ENCODE results near the gene SYT17. TPM values are rescaled to one million over a fixed set of nuclear protein-coding genes. Genes with fewer than 3 reads are reported as not detected.

Gene SYT17
- polyA plus RNA-seq, 2 donors, result 3.5 to 6.2 TPM

- H3K36me3 ChIP-seq (ENCODE audit: control insufficient read depth in 2 of 2, insufficient read depth in 2 of 2, low read length in 1 of 2), result peaks cover 0 to 3% of the 10 kb centered on the region in 2 donors
- no peak overlapping the region for H3K27ac ChIP-seq (ENCODE audit: low read depth in 2 of 2, low read length in 1 of 2)
- H3K4me1 ChIP-seq (ENCODE audit: control insufficient read depth in 2 of 2, insufficient read depth in 2 of 2, low read length in 1 of 2), result no peaks in the 10 kb centered on the region
- H3K4me3 ChIP-seq (ENCODE audit: low read depth in 1 of 2, low read length in 2 of 2), result no peak overlapping the region
- H3K9me3 ChIP-seq (ENCODE audit: control insufficient read depth in 2 of 2, insufficient read depth in 1 of 2, low read depth in 1 of 2, low read length in 1 of 2), result no peaks in the 10 kb centered on the region
- 59 to 69% methylated on average over 8 of the region's 8 CpGs for WGBS, 2 donors
- H3K27me3 ChIP-seq (ENCODE audit: control insufficient read depth in 1 of 2, insufficient read depth in 2 of 2, low read length in 2 of 2), result no peaks in the 10 kb centered on the region
These were observed 55.5 kb downstream of the SYT17 start for GRCh38 chr16:19223235-19224170.

GRCh38 chr16:19225651-19226050 is 57.6 kb downstream of the SYT17 start:
- Histone ChIP-seq H3K4me1 (ENCODE audit: control insufficient read depth in 2 of 2, insufficient read depth in 2 of 2, low read length in 1 of 2) (no peaks in the 10 kb centered on the region), H3K27me3 (ENCODE audit: control insufficient read depth in 1 of 2, insufficient read depth in 2 of 2, low read length in 2 of 2) (no peaks in the 10 kb centered on the region), H3K4me3 (ENCODE audit: low read depth in 1 of 2, low read length in 2 of 2) (no peak overlapping the region), H3K36me3 (ENCODE audit: control insufficient read depth in 2 of 2, insufficient read depth in 2 of 2, low read length in 1 of 2) (peaks cover 0 to 3% of the 10 kb centered on the region in 2 donors), H3K27ac (ENCODE audit: low read depth in 2 of 2, low read length in 1 of 2) (no peak overlapping the region), H3K9me3 (ENCODE audit: control insufficient read depth in 2 of 2, insufficient read depth in 1 of 2, low read depth in 1 of 2, low read length in 1 of 2) (no peaks in the 10 kb centered on the region)

- Histone ChIP-seq H3K36me3 (ENCODE audit: control insufficient read depth in 2 of 2, insufficient read depth in 2 of 2, low read length in 1 of 2) (peaks cover 0 to 3% of the 10 kb centered on the region in 2 donors), H3K27me3 (ENCODE audit: control insufficient read depth in 1 of 2, insufficient read depth in 2 of 2, low read length in 2 of 2) (no peaks in the 10 kb centered on the region), H3K4me1 (ENCODE audit: control insufficient read depth in 2 of 2, insufficient read depth in 2 of 2, low read length in 1 of 2) (no peaks in the 10 kb centered on the region), H3K27ac (ENCODE audit: low read depth in 2 of 2, low read length in 1 of 2) (no peak overlapping the region), H3K4me3 (ENCODE audit: low read depth in 1 of 2, low read length in 2 of 2) (no peak overlapping the region), H3K9me3 (ENCODE audit: control insufficient read depth in 2 of 2, insufficient read depth in 1 of 2, low read depth in 1 of 2, low read length in 1 of 2) (no peaks in the 10 kb centered on the region)
- WGBS, 2 donors, result 35 to 46% methylated on average over 2 of the region's 2 CpGs
These were observed 59.6 kb downstream of the SYT17 start for GRCh38 chr16:19227643-19228042.

GRCh38 chr16:19228052-19228451 is 60.0 kb downstream of the SYT17 start:
- Histone ChIP-seq H3K36me3 (ENCODE audit: control insufficient read depth in 2 of 2, insufficient read depth in 2 of 2, low read length in 1 of 2) (peaks cover 0 to 3% of the 10 kb centered on the region in 2 donors), H3K4me1 (ENCODE audit: control insufficient read depth in 2 of 2, insufficient read depth in 2 of 2, low read length in 1 of 2) (no peaks in the 10 kb centered on the region), H3K9me3 (ENCODE audit: control insufficient read depth in 2 of 2, insufficient read depth in 1 of 2, low read depth in 1 of 2, low read length in 1 of 2) (no peaks in the 10 kb centered on the region), H3K4me3 (ENCODE audit: low read depth in 1 of 2, low read length in 2 of 2) (no peak overlapping the region), H3K27me3 (ENCODE audit: control insufficient read depth in 1 of 2, insufficient read depth in 2 of 2, low read length in 2 of 2) (no peaks in the 10 kb centered on the region), H3K27ac (ENCODE audit: low read depth in 2 of 2, low read length in 1 of 2) (no peak overlapping the region)
- 57 to 58% methylated on average over 4 of the region's 4 CpGs for WGBS, 2 donors

- no peaks in the 10 kb centered on the region for H3K4me1 ChIP-seq (ENCODE audit: control insufficient read depth in 2 of 2, insufficient read depth in 2 of 2, low read length in 1 of 2)
- no peaks in the 10 kb centered on the region for H3K27me3 ChIP-seq (ENCODE audit: control insufficient read depth in 1 of 2, insufficient read depth in 2 of 2, low read length in 2 of 2)
- H3K9me3 ChIP-seq (ENCODE audit: control insufficient read depth in 2 of 2, insufficient read depth in 1 of 2, low read depth in 1 of 2, low read length in 1 of 2), result no peaks in the 10 kb centered on the region
- no peak overlapping the region for H3K27ac ChIP-seq (ENCODE audit: low read depth in 2 of 2, low read length in 1 of 2)
- no peak overlapping the region for H3K4me3 ChIP-seq (ENCODE audit: low read depth in 1 of 2, low read length in 2 of 2)
- peaks cover 0 to 3% of the 10 kb centered on the region in 2 donors for H3K36me3 ChIP-seq (ENCODE audit: control insufficient read depth in 2 of 2, insufficient read depth in 2 of 2, low read length in 1 of 2)
- WGBS, 2 donors, result 69 to 77% methylated on average over 3 of the region's 3 CpGs
These were observed 60.5 kb downstream of the SYT17 start for GRCh38 chr16:19228575-19228974.

- peaks cover 0 to under 1% of the 10 kb centered on the region in 2 donors for H3K36me3 ChIP-seq (ENCODE audit: control insufficient read depth in 2 of 2, insufficient read depth in 2 of 2, low read length in 1 of 2)
- no peaks in the 10 kb centered on the region for H3K9me3 ChIP-seq (ENCODE audit: control insufficient read depth in 2 of 2, insufficient read depth in 1 of 2, low read depth in 1 of 2, low read length in 1 of 2)
These were observed 62.5 kb downstream of the SYT17 start for GRCh38 chr16:19230575-19230974.

GRCh38 chr16:19231881-19232280 is 63.8 kb downstream of the SYT17 start:
- Histone ChIP-seq H3K36me3 (ENCODE audit: control insufficient read depth in 2 of 2, insufficient read depth in 2 of 2, low read length in 1 of 2) (no peaks in the 10 kb centered on the region), H3K9me3 (ENCODE audit: control insufficient read depth in 2 of 2, insufficient read depth in 1 of 2, low read depth in 1 of 2, low read length in 1 of 2) (no peaks in the 10 kb centered on the region), H3K4me1 (ENCODE audit: control insufficient read depth in 2 of 2, insufficient read depth in 2 of 2, low read length in 1 of 2) (no peaks in the 10 kb centered on the region), H3K27me3 (ENCODE audit: control insufficient read depth in 1 of 2, insufficient read depth in 2 of 2, low read length in 2 of 2) (no peaks in the 10 kb centered on the region), H3K4me3 (ENCODE audit: low read depth in 1 of 2, low read length in 2 of 2) (no peak overlapping the region), H3K27ac (ENCODE audit: low read depth in 2 of 2, low read length in 1 of 2) (no peak overlapping the region)
- 85 to 87% methylated on average over 8 of the region's 8 CpGs for WGBS, 2 donors

More at GRCh38 chr16:19230575-19230974, 62.5 kb downstream of the SYT17 start:
- Histone ChIP-seq H3K4me1 (ENCODE audit: control insufficient read depth in 2 of 2, insufficient read depth in 2 of 2, low read length in 1 of 2) (no peaks in the 10 kb centered on the region), H3K4me3 (ENCODE audit: low read depth in 1 of 2, low read length in 2 of 2) (no peak overlapping the region), H3K27me3 (ENCODE audit: control insufficient read depth in 1 of 2, insufficient read depth in 2 of 2, low read length in 2 of 2) (no peaks in the 10 kb centered on the region), H3K27ac (ENCODE audit: low read depth in 2 of 2, low read length in 1 of 2) (no peak overlapping the region)
- WGBS, 2 donors, result 78 to 89% methylated on average over 3 of the region's 3 CpGs

GRCh38 chr16:19232988-19233387 is 64.9 kb downstream of the SYT17 start:
- Histone ChIP-seq H3K9me3 (ENCODE audit: control insufficient read depth in 2 of 2, insufficient read depth in 1 of 2, low read depth in 1 of 2, low read length in 1 of 2) (no peaks in the 10 kb centered on the region), H3K4me1 (ENCODE audit: control insufficient read depth in 2 of 2, insufficient read depth in 2 of 2, low read length in 1 of 2) (no peaks in the 10 kb centered on the region), H3K27ac (ENCODE audit: low read depth in 2 of 2, low read length in 1 of 2) (no peak overlapping the region), H3K27me3 (ENCODE audit: control insufficient read depth in 1 of 2, insufficient read depth in 2 of 2, low read length in 2 of 2) (no peaks in the 10 kb centered on the region), H3K4me3 (ENCODE audit: low read depth in 1 of 2, low read length in 2 of 2) (no peak overlapping the region), H3K36me3 (ENCODE audit: control insufficient read depth in 2 of 2, insufficient read depth in 2 of 2, low read length in 1 of 2) (no peaks in the 10 kb centered on the region)
- 85 to 90% methylated on average over 5 of the region's 5 CpGs for WGBS, 2 donors

- Histone ChIP-seq H3K36me3 (ENCODE audit: control insufficient read depth in 2 of 2, insufficient read depth in 2 of 2, low read length in 1 of 2) (no peaks in the 10 kb centered on the region), H3K27ac (ENCODE audit: low read depth in 2 of 2, low read length in 1 of 2) (no peak overlapping the region), H3K27me3 (ENCODE audit: control insufficient read depth in 1 of 2, insufficient read depth in 2 of 2, low read length in 2 of 2) (no peaks in the 10 kb centered on the region), H3K4me3 (ENCODE audit: low read depth in 1 of 2, low read length in 2 of 2) (no peak overlapping the region), H3K4me1 (ENCODE audit: control insufficient read depth in 2 of 2, insufficient read depth in 2 of 2, low read length in 1 of 2) (peaks cover 0 to 3% of the 10 kb centered on the region in 2 donors), H3K9me3 (ENCODE audit: control insufficient read depth in 2 of 2, insufficient read depth in 1 of 2, low read depth in 1 of 2, low read length in 1 of 2) (peaks cover 0 to 2% of the 10 kb centered on the region in 2 donors)
- 86 to 91% methylated on average over 4 of the region's 4 CpGs for WGBS, 2 donors
These were observed 67.4 kb downstream of the SYT17 start for GRCh38 chr16:19235478-19235877.

- no peak overlapping the region for H3K4me3 ChIP-seq (ENCODE audit: low read depth in 1 of 2, low read length in 2 of 2)
- H3K27ac ChIP-seq (ENCODE audit: low read depth in 2 of 2, low read length in 1 of 2), result no peak overlapping the region
- H3K9me3 ChIP-seq (ENCODE audit: control insufficient read depth in 2 of 2, insufficient read depth in 1 of 2, low read depth in 1 of 2, low read length in 1 of 2), result peaks cover 0 to 2% of the 10 kb centered on the region in 2 donors
- H3K36me3 ChIP-seq (ENCODE audit: control insufficient read depth in 2 of 2, insufficient read depth in 2 of 2, low read length in 1 of 2), result no peaks in the 10 kb centered on the region
- H3K4me1 ChIP-seq (ENCODE audit: control insufficient read depth in 2 of 2, insufficient read depth in 2 of 2, low read length in 1 of 2), result peaks cover 0 to 3% of the 10 kb centered on the region in 2 donors
- 95 to 97% methylated on average over 4 of the region's 4 CpGs for WGBS, 2 donors
- H3K27me3 ChIP-seq (ENCODE audit: control insufficient read depth in 1 of 2, insufficient read depth in 2 of 2, low read length in 2 of 2), result no peaks in the 10 kb centered on the region
These were observed 67.8 kb downstream of the SYT17 start for GRCh38 chr16:19235886-19236285.
